IMR-90 (cell line): ENCODE data around the gene SERPINH1.

Experiments
- BHLHE40 ChIP-seq: fragments of 150-350 bp; IDR thresholded peaks from 2 replicates; pipeline ENCODE4 v1.6.1; 2016; ENCODE audit warnings: mild to moderate bottlenecking, low read depth, low read length
- CTCF ChIP-seq: conservative IDR thresholded peaks from 2 replicates; pipeline ENCODE4 v1.5.1; 2012; ENCODE audit warnings: mild to moderate bottlenecking, low read depth, low read length, improper control_type of control experiment
- POLR2A ChIP-seq: IDR thresholded peaks from 2 replicates; pipeline ENCODE4 v1.6.1; 2012; ENCODE audit warnings: mild to moderate bottlenecking, low read depth, low read length

- no peak for TF ChIP-seq POLR2A
- no peak for TF ChIP-seq CTCF
- no peak for TF ChIP-seq BHLHE40
Measured at GRCh38 chr11:75534259-75535069, 27.6 kb upstream of the SERPINH1 start.
